GM12873 (cell line): Measurements from ENCODE around the gene DNM3.

Source experiments
- CTCF ChIP-seq: IDR thresholded peaks from 2 replicates; pipeline ENCODE4 v1.5.1; 2012; ENCODE audit warnings: low read depth, mild to moderate bottlenecking, moderate library complexity, low read length, control low read depth; ENCODE audit not compliant: insufficient read depth; ENCODE audit errors: missing control alignments

Gene DNM3

DNA sequence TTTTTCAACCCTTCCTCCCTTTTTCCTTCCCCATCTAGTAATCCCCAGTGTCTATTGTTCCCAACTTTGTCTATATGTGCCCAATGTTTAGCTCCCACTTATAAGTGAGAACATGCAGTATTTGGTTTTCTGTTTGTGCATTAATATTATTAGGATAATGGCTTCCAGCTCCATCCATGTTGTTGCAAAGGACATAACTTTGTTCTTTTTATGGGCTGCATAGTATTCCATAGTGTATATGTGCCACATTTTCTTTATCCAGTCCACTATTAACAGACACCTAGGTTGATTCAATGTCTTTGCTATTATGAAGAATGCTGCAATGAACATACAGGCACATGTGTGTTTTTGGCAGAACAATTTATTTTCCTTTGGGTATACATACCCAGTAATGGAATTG, 458.2 kb downstream of the DNM3 start:
- TF ChIP-seq CTCF: no peak

DNA sequence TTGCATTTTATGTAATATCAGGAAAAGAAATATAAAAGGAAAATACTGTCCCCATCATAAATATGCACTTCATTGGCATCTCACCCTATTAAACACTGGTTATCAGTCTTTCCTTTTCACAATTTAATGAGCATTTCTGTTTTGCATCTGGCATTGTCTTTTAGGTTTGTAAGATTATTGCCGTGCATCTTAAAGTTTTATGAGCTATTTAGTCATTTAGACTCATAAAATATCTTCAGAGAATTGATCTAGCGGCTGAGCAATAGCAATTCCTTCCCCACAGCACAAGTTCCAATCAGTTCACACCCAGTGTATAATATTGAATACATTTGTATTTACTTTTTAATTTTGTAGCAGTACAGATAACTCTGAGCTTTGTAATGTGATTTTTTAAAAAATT, 466.8 kb downstream of the DNM3 start:
- no peak for TF ChIP-seq CTCF

DNA sequence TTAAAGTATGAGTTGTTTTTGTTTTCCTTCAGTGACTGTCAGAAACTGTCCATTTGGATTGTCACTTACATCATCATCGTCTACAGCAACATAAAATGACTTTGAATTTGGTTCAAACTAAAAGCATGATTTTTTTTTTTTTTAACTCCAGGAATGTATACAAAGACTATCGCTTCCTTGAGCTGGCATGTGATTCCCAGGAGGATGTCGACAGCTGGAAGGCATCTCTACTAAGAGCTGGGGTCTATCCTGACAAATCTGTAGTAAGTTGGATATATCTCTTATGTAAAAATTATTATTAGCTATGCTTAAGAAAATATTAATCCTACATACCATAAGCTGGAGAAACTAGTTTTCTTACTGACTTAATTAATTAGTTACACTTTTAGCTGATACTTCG, 467.3 kb downstream of the DNM3 start:
- TF ChIP-seq CTCF: no peak

DNA sequence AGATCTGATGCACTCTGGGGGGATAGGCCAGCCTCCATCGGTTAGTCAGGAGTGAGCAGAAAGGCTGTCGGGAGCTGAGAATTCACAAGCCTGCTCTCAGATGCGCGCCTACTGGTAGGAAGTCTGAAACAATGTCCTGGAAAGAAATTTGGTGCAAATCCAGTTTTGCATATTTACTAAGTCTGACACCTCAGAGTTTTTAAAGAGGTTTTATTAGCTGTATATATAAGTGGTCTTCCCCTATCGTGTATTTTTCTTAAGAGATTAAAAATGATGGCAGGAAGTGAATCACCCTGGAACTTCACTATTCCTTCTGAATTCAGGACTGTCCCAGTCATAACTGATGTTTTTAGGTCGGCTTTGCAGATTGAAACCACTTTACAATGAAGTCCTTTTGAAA, 479.4 kb downstream of the DNM3 start:
- TF ChIP-seq CTCF: no peak

DNA sequence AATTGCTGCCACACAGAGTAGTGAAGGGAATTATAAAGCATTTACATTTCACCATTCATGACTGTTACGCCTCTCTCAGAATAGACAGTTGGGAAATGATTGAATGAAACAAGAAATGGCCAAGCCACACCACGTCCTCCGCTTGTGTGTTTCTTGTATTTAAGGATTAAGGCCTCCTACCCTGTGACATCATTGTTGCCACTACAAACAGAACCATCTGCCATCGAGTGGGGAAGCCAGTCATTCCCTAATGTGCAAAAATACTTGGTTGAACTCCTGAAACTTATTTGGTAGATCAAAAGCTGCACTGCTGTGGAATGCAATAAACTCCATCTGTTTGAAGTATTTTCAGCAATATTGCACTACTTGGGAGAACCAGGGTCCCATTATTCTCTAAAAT, 480.2 kb downstream of the DNM3 start:
- TF ChIP-seq CTCF: no peak

GRCh38 chr1:172322219-172323061, 481.1 kb downstream of the DNM3 start:
- no peak for TF ChIP-seq CTCF

GRCh38 chr1:172323686-172324085, 482.4 kb downstream of the DNM3 start:
- TF ChIP-seq CTCF: no peak
